ENCODE measurements around the gene ZFYVE28. TPM values are rescaled to one million over a fixed set of nuclear protein-coding genes. Genes with fewer than 3 reads are reported as not detected.

The ZFYVE28 gene
- total RNA-seq, 4 donors from 2014 or later: 20.6 to 153 (median 63.2) TPM

GRCh38 chr4:2324891-2325290, 93.6 kb downstream of the ZFYVE28 start:
- peaks cover 0 to 8% (median 0%) of the 10 kb centered on the region in 3 donors for H3K36me3 ChIP-seq
- no peak for TF ChIP-seq CTCF (IDR thresholded peaks at IDR 0.05)
- no peak for TF ChIP-seq POLR2A (IDR thresholded peaks at IDR 0.05)
- H3K27me3 ChIP-seq: no peaks in the 10 kb centered on the region
- H3K4me3 ChIP-seq: no peak overlapping the region
- peaks cover 0 to 8% (median 2%) of the 10 kb centered on the region in 4 donors for H3K4me1 ChIP-seq
- H3K27ac ChIP-seq: no peak overlapping the region
- H3K9me3 ChIP-seq: peaks cover 0 to 15% (median 0%) of the 10 kb centered on the region in 4 donors
- no peak for DNase-seq

- Histone ChIP-seq H3K27me3 (no peaks in the 10 kb centered on the region), H3K27ac (no peak overlapping the region), H3K4me1 (peaks cover 0 to 8% (median 2%) of the 10 kb centered on the region in 4 donors), H3K36me3 (peaks cover 0 to 4% (median 0%) of the 10 kb centered on the region in 3 donors), H3K9me3 (no peaks in the 10 kb centered on the region), H3K4me3 (no peak overlapping the region)
- peak in 1 of 3 donors; percentile 13 for DNase-seq
- TF ChIP-seq CTCF (IDR thresholded peaks at IDR 0.05) (no peak), POLR2A (IDR thresholded peaks at IDR 0.05) (no peak)
Observed at GRCh38 chr4:2322841-2323240, 95.6 kb downstream of the ZFYVE28 start.

GRCh38 chr4:2322227-2322626, 96.2 kb downstream of the ZFYVE28 start:
- Histone ChIP-seq H3K9me3 (no peaks in the 10 kb centered on the region), H3K4me1 (peaks cover 0 to 8% (median 2%) of the 10 kb centered on the region in 4 donors), H3K36me3 (peaks cover 0 to 4% (median 0%) of the 10 kb centered on the region in 3 donors), H3K27ac (no peak overlapping the region), H3K27me3 (no peaks in the 10 kb centered on the region), H3K4me3 (no peak overlapping the region)
- TF ChIP-seq POLR2A (IDR thresholded peaks at IDR 0.05): no peak
- no peak for TF ChIP-seq CTCF (IDR thresholded peaks at IDR 0.05)
- DNase-seq: peak in 1 of 3 donors; percentile 14

GRCh38 chr4:2321279-2322196, 96.9 kb downstream of the ZFYVE28 start:
- H3K4me1 ChIP-seq: peaks cover 0 to 8% (median 2%) of the 10 kb centered on the region in 4 donors
- no peak overlapping the region for H3K4me3 ChIP-seq
- H3K9me3 ChIP-seq: no peaks in the 10 kb centered on the region
- peaks cover 0 to 4% (median 0%) of the 10 kb centered on the region in 3 donors for H3K36me3 ChIP-seq
- TF ChIP-seq CTCF (IDR thresholded peaks at IDR 0.05) (no peak), POLR2A (IDR thresholded peaks at IDR 0.05) (no peak)
- peak in 1 of 3 donors; percentile 8 for DNase-seq
- H3K27me3 ChIP-seq: no peaks in the 10 kb centered on the region
- no peak overlapping the region for H3K27ac ChIP-seq

GRCh38 chr4:2320746-2321145, 97.7 kb downstream of the ZFYVE28 start:
- no peaks in the 10 kb centered on the region for H3K27me3 ChIP-seq
- peak in 1 of 3 donors; percentile 38 for DNase-seq
- peaks cover 0 to 8% (median 2%) of the 10 kb centered on the region in 4 donors for H3K4me1 ChIP-seq
- H3K36me3 ChIP-seq: peaks cover 0 to 4% (median 0%) of the 10 kb centered on the region in 3 donors
- TF ChIP-seq POLR2A (IDR thresholded peaks at IDR 0.05) (no peak), CTCF (IDR thresholded peaks at IDR 0.05) (no peak)
- no peak overlapping the region for H3K4me3 ChIP-seq
- H3K9me3 ChIP-seq: no peaks in the 10 kb centered on the region
- no peak overlapping the region for H3K27ac ChIP-seq

Data from Peyer's patch (tissue), 4 donors.